ENCODE measurements around the gene DSE.
"Not testable (repeated sequence)": the region's sequence is repeated elsewhere in the genome, so short reads cannot be mapped to it uniquely, and the experiment has no call there.

DSE gene

GRCh38 chr6:116327803-116328527 lies 42.8 kb upstream of the DSE start:
- no peak for TF ChIP-seq NFRKB (IDR thresholded peaks at IDR 0.05)
- TF ChIP-seq CTBP1 (IDR thresholded peaks at IDR 0.05; ENCODE audit: borderline replicate concordance): no peak
- ChIA-PET CTCF (interaction anchor here (0.6 to 1.6 kb wide), 3 partner anchors 40 to 116 kb away, joined by 3 to 4 read pairs (median 3); no protein-coding TSS in a partner anchor), POLR2A (no interaction called here)
- peak; percentile 32 for DNase-seq (ENCODE audit: extremely low spot score)

GRCh38 chr6:116328528-116328903 lies 42.2 kb upstream of the DSE start:
- no peak for DNase-seq (ENCODE audit: extremely low spot score)
- POLR2A ChIA-PET: no interaction called here
- TF ChIP-seq CTBP1 (IDR thresholded peaks at IDR 0.05; ENCODE audit: borderline replicate concordance) (no peak), SUZ12 (IDR thresholded peaks at IDR 0.05) (no peak), HDGF (IDR thresholded peaks at IDR 0.05; ENCODE audit: borderline replicate concordance) (no peak), NFRKB (IDR thresholded peaks at IDR 0.05) (no peak), PKNOX1 (IDR thresholded peaks at IDR 0.05) (no peak), SP1 (IDR thresholded peaks at IDR 0.05) (no peak), FOXM1 (IDR thresholded peaks at IDR 0.05; ENCODE audit: borderline replicate concordance) (no peak), FOXA1 (IDR thresholded peaks at IDR 0.05) (no peak), L3MBTL2 (conservative IDR thresholded peaks at IDR 0.05) (no peak), BHLHE40 (IDR thresholded peaks at IDR 0.05; ENCODE audit: borderline replicate concordance) (no peak), ELF4 (IDR thresholded peaks at IDR 0.05) (no peak)
- CTCF ChIA-PET: no interaction called here

- no peak for DNase-seq (ENCODE audit: extremely low spot score)
- ChIA-PET CTCF (no interaction called here), POLR2A (no interaction called here)
- no peak for TF ChIP-seq L3MBTL2 (conservative IDR thresholded peaks at IDR 0.05)
- no peak for TF ChIP-seq FOXK2 (IDR thresholded peaks at IDR 0.05)
- no peak for TF ChIP-seq NFRKB (IDR thresholded peaks at IDR 0.05)
- no peak for TF ChIP-seq SP1 (IDR thresholded peaks at IDR 0.05)
- no peak for TF ChIP-seq ELF4 (IDR thresholded peaks at IDR 0.05)
Observed at GRCh38 chr6:116329156-116329555, 41.6 kb upstream of the DSE start.

GRCh38 chr6:116330511-116330910 lies 40.2 kb upstream of the DSE start:
- DNase-seq (ENCODE audit: extremely low spot score): no peak
- TF ChIP-seq LEF1 (IDR thresholded peaks at IDR 0.05; ENCODE audit: borderline replicate concordance): no peak
- TF ChIP-seq ZNF384 (IDR thresholded peaks at IDR 0.05): no peak
- no peak for TF ChIP-seq ELF4 (IDR thresholded peaks at IDR 0.05)
- TF ChIP-seq FOXA1 (IDR thresholded peaks at IDR 0.05): no peak
- TF ChIP-seq FOXM1 (IDR thresholded peaks at IDR 0.05; ENCODE audit: borderline replicate concordance): no peak
- TF ChIP-seq TARDBP (IDR thresholded peaks at IDR 0.05): no peak
- no peak for TF ChIP-seq PKNOX1 (IDR thresholded peaks at IDR 0.05)
- TF ChIP-seq BHLHE40 (IDR thresholded peaks at IDR 0.05; ENCODE audit: borderline replicate concordance): no peak
- no peak for TF ChIP-seq SP1 (IDR thresholded peaks at IDR 0.05)
- TF ChIP-seq FOXK2 (IDR thresholded peaks at IDR 0.05): no peak
- no peak for TF ChIP-seq SUZ12 (IDR thresholded peaks at IDR 0.05)
- ChIA-PET CTCF (no interaction called here), POLR2A (interaction anchor here (0.9 kb wide), 1 partner anchor 15 kb away, joined by 3 read pairs; no protein-coding TSS in a partner anchor)

GRCh38 chr6:116332096-116332495 lies 38.7 kb upstream of the DSE start:
- no peak for DNase-seq (ENCODE audit: extremely low spot score)
- CTCF ChIA-PET: no interaction called here
- POLR2A ChIA-PET: no interaction called here
- TF ChIP-seq PKNOX1 (IDR thresholded peaks at IDR 0.05): no peak
- TF ChIP-seq SP1 (IDR thresholded peaks at IDR 0.05): no peak
- no peak for TF ChIP-seq CTBP1 (IDR thresholded peaks at IDR 0.05; ENCODE audit: borderline replicate concordance)
- no peak for TF ChIP-seq ELF4 (IDR thresholded peaks at IDR 0.05)
- no peak for TF ChIP-seq ZNF384 (IDR thresholded peaks at IDR 0.05)
- no peak for TF ChIP-seq HDGF (IDR thresholded peaks at IDR 0.05; ENCODE audit: borderline replicate concordance)
- TF ChIP-seq BHLHE40 (IDR thresholded peaks at IDR 0.05; ENCODE audit: borderline replicate concordance): no peak
- TF ChIP-seq NFRKB (IDR thresholded peaks at IDR 0.05): no peak
- no peak for TF ChIP-seq ARNT (IDR thresholded peaks at IDR 0.05)
- no peak for TF ChIP-seq SUZ12 (IDR thresholded peaks at IDR 0.05)
- no peak for TF ChIP-seq L3MBTL2 (conservative IDR thresholded peaks at IDR 0.05)
- no peak for TF ChIP-seq TARDBP (IDR thresholded peaks at IDR 0.05)
- TF ChIP-seq LEF1 (IDR thresholded peaks at IDR 0.05; ENCODE audit: borderline replicate concordance): no peak
- TF ChIP-seq FOXM1 (IDR thresholded peaks at IDR 0.05; ENCODE audit: borderline replicate concordance): no peak
- no peak for TF ChIP-seq FOXA1 (IDR thresholded peaks at IDR 0.05)
- TF ChIP-seq FOXK2 (IDR thresholded peaks at IDR 0.05): no peak

GRCh38 chr6:116334638-116335409 lies 35.9 kb upstream of the DSE start:
- POLR2A ChIA-PET, CTCF ChIA-PET: not testable (repeated sequence)

More at GRCh38 chr6:116334638-116335409, 35.9 kb upstream of the DSE start:
- not testable (repeated sequence) for DNase-seq (ENCODE audit: extremely low spot score)
